GM18499 (cell line): ENCODE results near the gene NXF2B.
"Not testable (repeated sequence)": the region's sequence is repeated elsewhere in the genome, so short reads cannot be mapped to it uniquely, and the experiment has no call there.

Source experiments
- ATAC-seq: cut with Tn5 transposase; IDR thresholded peaks from one replicate; pipeline ENCODE4 v1.9.1; 2021; ENCODE audit warnings: moderate number of reproducible peaks; ENCODE audit not compliant: insufficient read depth, unreplicated experiment

NXF2B gene

GRCh38 chrX:102439908-102440307, at the start of gene NXF2B:
NXF2B (minus strand) TSS chrX:102440008; CDS start chrX:102380036, 59,972 bp downstream.
- ATAC-seq: not testable (repeated sequence)

GRCh38 chrX:102478765-102479164, 39.0 kb upstream of the NXF2B start:
- not testable (repeated sequence) for ATAC-seq

- not testable (repeated sequence) for ATAC-seq
Measured at GRCh38 chrX:102471762-102472220, 32.0 kb upstream of the NXF2B start, which contains the start of gene TCP11X2. TCP11X2 (minus strand) TSS chrX:102471812.

- not testable (repeated sequence) for ATAC-seq
Measured at GRCh38 chrX:102470215-102470614, 30.4 kb upstream of the NXF2B start.

- not testable (repeated sequence) for ATAC-seq
Measured at GRCh38 chrX:102458615-102459014, 18.8 kb upstream of the NXF2B start.

- ATAC-seq: not testable (repeated sequence)
Measured at GRCh38 chrX:102414493-102414892, 25.3 kb downstream of the NXF2B start.

GRCh38 chrX:102345916-102346315, 93.9 kb downstream of the NXF2B start:
- ATAC-seq: no peak

- ATAC-seq: no peak
Measured at GRCh38 chrX:102341867-102342266, 97.9 kb downstream of the NXF2B start.

- no peak for ATAC-seq
Measured at GRCh38 chrX:102339312-102340298, 100.2 kb downstream of the NXF2B start.

- ATAC-seq: no peak
Measured at GRCh38 chrX:102338162-102338561, 101.6 kb downstream of the NXF2B start.
